GM23248 (cell line): ENCODE results near the gene IFNL1. TPM values are rescaled to one million over a fixed set of nuclear protein-coding genes. Genes with fewer than 3 reads are reported as not detected.
"Not testable (repeated sequence)": the region's sequence is repeated elsewhere in the genome, so short reads cannot be mapped to it uniquely, and the experiment has no call there.

ENCODE experiments used
- DNase-seq: peaks from one replicate; pipeline ENCODE4 v3.0.0-alpha.2; 2015
- H2AFZ ChIP-seq: fragments of 200-600 bp; sonication (generic); 2 replicates; pipeline ENCODE4 v1.6.1; 2016; ENCODE audit warnings: antibody characterized with exemption
- H3F3A ChIP-seq: fragments of 200-600 bp; sonication (generic); 2 replicates; pipeline ENCODE4 v1.6.1; 2016; ENCODE audit warnings: mild to moderate bottlenecking, antibody characterized with exemption, mixed run types; ENCODE audit not compliant: insufficient read depth
- H3K27ac ChIP-seq: fragments of 200-600 bp; sonication (generic); 2 replicates; pipeline ENCODE4 v1.5.1; 2016; ENCODE audit warnings: mild to moderate bottlenecking
- H3K27me3 ChIP-seq: fragments of 200-600 bp; sonication (generic); replicated peaks from 2 replicates; pipeline ENCODE4 v1.6.1; 2016; ENCODE audit warnings: mild to moderate bottlenecking; ENCODE audit not compliant: insufficient read depth
- H3K36me3 ChIP-seq: fragments of 200-600 bp; sonication (generic); 2 replicates; pipeline ENCODE4 v1.6.1; 2016; ENCODE audit warnings: low read depth, mild to moderate bottlenecking
- H3K4me1 ChIP-seq: fragments of 200-600 bp; sonication (generic); 2 replicates; pipeline ENCODE4 v1.6.1; 2016; ENCODE audit warnings: mild to moderate bottlenecking; ENCODE audit not compliant: insufficient read depth
- H3K4me2 ChIP-seq: fragments of 200-600 bp; sonication (generic); one replicate; pipeline ENCODE4 v1.6.1; 2016; ENCODE audit warnings: mild to moderate bottlenecking; ENCODE audit not compliant: unreplicated experiment
- H3K4me3 ChIP-seq: fragments of 200-600 bp; sonication (generic); 2 replicates; pipeline ENCODE4 v1.5.1; 2016; ENCODE audit warnings: mild to moderate bottlenecking
- H3K79me2 ChIP-seq: fragments of 200-600 bp; sonication (generic); 2 replicates; pipeline ENCODE4 v1.6.1; 2016; ENCODE audit warnings: mild to moderate bottlenecking; ENCODE audit not compliant: insufficient read depth
- H3K9ac ChIP-seq: fragments of 200-600 bp; sonication (generic); 2 replicates; pipeline ENCODE4 v1.6.1; 2016; ENCODE audit warnings: mild to moderate bottlenecking
- H3K9me2 ChIP-seq: fragments of 200-600 bp; sonication (generic); 2 replicates; pipeline ENCODE4 v1.6.1; 2016; ENCODE audit warnings: mixed run types, mild to moderate bottlenecking, moderate library complexity; ENCODE audit not compliant: insufficient read depth
- H3K9me3 ChIP-seq: fragments of 200-600 bp; sonication (generic); one replicate; pipeline ENCODE4 v1.6.1; 2017; ENCODE audit warnings: low read depth
- H4K20me1 ChIP-seq: fragments of 200-600 bp; sonication (generic); 2 replicates; pipeline ENCODE4 v1.6.0; 2016; ENCODE audit not compliant: insufficient read depth
- EZH2 ChIP-seq: fragments of 200-600 bp; sonication (generic); IDR thresholded peaks from 2 replicates; pipeline ENCODE4 v1.6.1; 2018; ENCODE audit warnings: antibody characterized with exemption, mild to moderate bottlenecking; ENCODE audit not compliant: insufficient read depth, poor library complexity, severe bottlenecking
- EZH2phosphoT487 ChIP-seq: fragments of 200-600 bp; sonication (generic); IDR thresholded peaks from 2 replicates; pipeline ENCODE4 v1.6.1; 2018; ENCODE audit warnings: antibody characterized with exemption, moderate library complexity, mild to moderate bottlenecking, low read depth; ENCODE audit not compliant: insufficient read depth
- WGBS, 2 experiments: methylation state at CpG; one replicate each; pipeline ENCODE4 v1.1.6; 2015 to 2017; ENCODE audit warnings: low lambda C conversion rate in 2 of 2, low coverage in 1 of 2; ENCODE audit errors: missing lambda C conversion rate in 2 of 2; 5-methylcytosine and 5-hydroxymethylcytosine counted together
- in situ Hi-C: fragments of 300-500 bp; cut with MboI; formaldehyde crosslinking; loops from 2 replicates; pipeline ENCODE4 v1.15.0; 2020
- polyA plus RNA-seq: library from polyadenylated mRNA; unstranded; fragments of >200 nt; fragmentation: Nextera tagmentation; extraction: Ambion mirVana; gene quantifications from 2 replicates; pipeline ENCODE4 v1.2.1, GENCODE V29; 2016
- total RNA-seq: library from RNA; depleted of rRNA; stranded (reverse); fragments of >200 nt; shearing (Covaris generic); gene quantifications from 2 replicates; pipeline ENCODE4 v1.2.3, GENCODE V29; 2014

IFNL1 gene
- total and polyA plus RNA-seq, 2 experiments from 2014 or later = not detected

DNA sequence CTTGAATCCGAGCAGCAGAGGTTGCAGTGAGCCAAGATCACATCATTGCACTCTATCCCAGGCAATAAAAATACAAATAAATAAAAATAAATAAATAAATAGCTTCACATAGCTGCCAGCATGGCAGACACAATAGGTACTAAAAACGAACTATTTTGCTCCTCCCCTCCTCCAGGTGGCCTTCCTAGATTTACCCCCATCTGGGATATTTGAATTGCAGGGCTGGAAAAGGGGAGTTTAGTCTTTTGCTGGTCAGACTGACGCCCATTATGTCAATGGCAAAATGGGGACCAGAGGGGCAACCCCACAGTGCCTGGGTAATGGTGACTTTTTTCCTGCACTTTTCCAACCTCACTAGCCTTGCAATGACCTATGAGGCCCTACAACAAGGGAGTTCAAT, 40.3 kb downstream of the IFNL1 start:
- H3K9me3 ChIP-seq = no peaks in the 10 kb centered on the region
- no peaks in the 10 kb centered on the region for H4K20me1 ChIP-seq
- no peak overlapping the region for H2AFZ ChIP-seq
- H3K27ac ChIP-seq = no peak overlapping the region
- no peak for DNase-seq
- H3K36me3 ChIP-seq = no peaks in the 10 kb centered on the region
- no peaks in the 10 kb centered on the region for H3K9me2 ChIP-seq
- H3K4me1 ChIP-seq = peaks cover 7% of the 10 kb centered on the region; the same call in 1 of the 2 replicates
- no peaks in the 10 kb centered on the region for H3K27me3 ChIP-seq
- in situ Hi-C loops = no loop called here
- H3K4me2 ChIP-seq = no peak overlapping the region
- WGBS, 2 experiments = 47 to 50% methylated on average over 3 of the region's 3 CpGs
- H3K9ac ChIP-seq = no peak overlapping the region
- no peak for TF ChIP-seq EZH2phosphoT487
- no peak for TF ChIP-seq EZH2
- H3K79me2 ChIP-seq = peaks cover 12% of the 10 kb centered on the region
- H3K4me3 ChIP-seq = no peak overlapping the region
- peaks cover 2% of the 10 kb centered on the region; the same call in 1 of the 2 replicates for H3F3A ChIP-seq

DNA sequence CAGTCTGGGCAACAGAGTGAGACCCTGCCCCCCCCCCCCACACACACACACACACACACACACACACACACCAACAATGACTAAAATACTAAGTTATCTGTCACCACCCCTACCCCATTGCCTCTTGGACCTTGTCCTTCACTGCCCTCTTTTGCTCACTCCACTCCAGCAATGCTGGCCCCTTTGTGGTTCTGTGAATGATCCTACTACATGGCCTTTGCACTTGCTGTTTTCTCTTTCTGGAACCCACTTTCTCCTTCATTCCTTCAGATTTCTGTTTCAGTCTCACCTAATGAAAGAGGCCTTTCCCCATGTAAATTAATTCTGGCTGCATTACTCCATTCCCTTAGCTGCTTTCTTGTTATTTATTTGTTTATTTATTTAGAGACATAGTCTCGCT, 43.5 kb downstream of the IFNL1 start:
- no peaks in the 10 kb centered on the region for H3K27me3 ChIP-seq
- no peaks in the 10 kb centered on the region for H4K20me1 ChIP-seq
- no peak overlapping the region for H3K4me2 ChIP-seq
- H3K79me2 ChIP-seq = peaks cover 34% of the 10 kb centered on the region
- no peak overlapping the region for H3K4me3 ChIP-seq
- no peaks in the 10 kb centered on the region for H3K36me3 ChIP-seq
- H3K9ac ChIP-seq = no peak overlapping the region
- no peak for DNase-seq
- in situ Hi-C loops = no loop called here
- 100% methylated on average over 1 of the region's 1 CpG for WGBS, 2 experiments
- TF ChIP-seq EZH2 (no peak), EZH2phosphoT487 (no peak)
- no peak overlapping the region for H2AFZ ChIP-seq
- H3K9me2 ChIP-seq = no peaks in the 10 kb centered on the region
- H3F3A ChIP-seq = peaks cover 7% of the 10 kb centered on the region; the same call in 1 of the 2 replicates
- no peak overlapping the region for H3K27ac ChIP-seq
- H3K4me1 ChIP-seq = peaks cover 22% of the 10 kb centered on the region
- H3K9me3 ChIP-seq = no peaks in the 10 kb centered on the region

DNA sequence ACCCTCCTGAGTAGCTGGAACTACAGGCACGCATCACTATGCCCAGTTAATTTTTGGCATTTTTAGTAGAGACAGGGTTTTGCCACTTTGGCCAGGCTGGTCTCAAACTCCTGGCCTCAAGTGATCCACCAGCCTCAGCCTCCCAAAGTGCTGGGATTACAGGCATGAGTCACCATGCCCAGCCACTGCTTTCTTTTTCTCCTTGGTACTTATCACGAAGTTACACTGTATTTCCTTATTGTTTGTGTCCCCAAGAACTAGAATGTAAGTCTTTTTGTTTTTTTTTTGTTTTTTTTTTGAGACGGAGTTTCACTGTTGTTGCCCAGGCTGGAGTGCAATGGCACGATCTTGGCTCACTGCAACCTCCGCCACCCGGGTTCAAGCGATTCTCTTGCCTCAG, 43.9 kb downstream of the IFNL1 start:
- H3K27ac ChIP-seq, in situ Hi-C loops, H4K20me1 ChIP-seq, H3K9me3 ChIP-seq, H3K36me3 ChIP-seq, H2AFZ ChIP-seq, H3K9me2 ChIP-seq, H3K27me3 ChIP-seq: not testable (repeated sequence)
- peak overlapping the region; percentile 90 for H3K4me3 ChIP-seq
- 57 to 60% methylated on average over 7 of the region's 7 CpGs for WGBS, 2 experiments
- H3K4me2 ChIP-seq = peak overlapping the region; percentile 80
- peaks cover 12% of the 10 kb centered on the region; the same call in 1 of the 2 replicates for H3F3A ChIP-seq
- peak overlapping the region; percentile 88; the same call in 1 of the 2 replicates for H3K9ac ChIP-seq
- DNase-seq = peak; percentile 27
- H3K4me1 ChIP-seq = peaks cover 24% of the 10 kb centered on the region
- peaks cover 39% of the 10 kb centered on the region for H3K79me2 ChIP-seq

DNA sequence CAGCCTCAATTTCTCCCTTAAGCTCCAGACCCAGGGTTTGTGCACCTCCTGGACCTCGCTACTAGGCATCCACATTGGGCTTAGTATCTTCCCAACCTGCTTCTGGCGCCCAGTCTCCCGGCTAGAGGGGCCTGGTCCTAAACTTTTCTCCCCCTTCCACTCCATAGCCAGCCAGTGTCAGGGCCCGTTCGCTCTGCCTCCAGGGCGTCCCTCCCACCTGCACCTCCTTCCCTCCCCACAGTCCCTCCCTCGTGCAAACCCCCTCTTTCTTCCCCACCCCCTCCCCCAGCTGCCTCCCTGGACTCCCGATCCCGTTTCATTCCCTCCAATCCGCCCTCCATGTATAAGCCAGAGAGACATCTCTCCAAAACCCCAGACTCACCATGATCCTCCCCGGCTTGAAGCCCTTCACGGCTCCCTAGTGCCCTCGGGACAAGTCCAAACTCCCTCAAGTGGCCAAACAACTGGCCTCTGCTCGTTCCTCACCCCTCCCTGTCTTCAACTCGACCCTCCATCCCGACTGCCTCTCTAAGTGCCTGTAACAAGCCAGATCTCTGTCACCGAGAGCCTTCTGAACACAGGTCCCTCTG, 45.0 kb downstream of the IFNL1 start:
- Histone ChIP-seq H3F3A (peaks cover 21% of the 10 kb centered on the region), H3K4me1 (peaks cover 32% of the 10 kb centered on the region), H3K27ac (peak overlapping the region; percentile 75), H3K79me2 (peaks cover 49% of the 10 kb centered on the region), H4K20me1 (no peaks in the 10 kb centered on the region), H3K9me2 (no peaks in the 10 kb centered on the region), H3K9ac (peak overlapping the region; percentile 88), H3K36me3 (peaks cover under 1% of the 10 kb centered on the region; the same call in 1 of the 2 replicates), H3K4me2 (peak overlapping the region; percentile 80), H3K4me3 (peak overlapping the region; percentile 90), H3K9me3 (no peaks in the 10 kb centered on the region), H2AFZ (peak overlapping the region; percentile 97), H3K27me3 (no peaks in the 10 kb centered on the region)
- no peak for TF ChIP-seq EZH2phosphoT487
- no peak for TF ChIP-seq EZH2
- WGBS, 2 experiments = 3 to 4% methylated on average over 11 to 17 of the region's 17 CpGs
- DNase-seq = peak; percentile 61
- in situ Hi-C loops = no loop called here
